Trophoblast cell (in vitro differentiated cells and primary cell): Measurements from ENCODE around the gene DNMT3A.
"Not testable (repeated sequence)": the region's sequence is repeated elsewhere in the genome, so short reads cannot be mapped to it uniquely, and the experiment has no call there.

ENCODE experiments used
- DNase-seq, 2 donors: peaks; one replicate each; pipeline ENCODE4 v3.0.0-alpha.2; 2016
- H2AFZ ChIP-seq: 2 replicates; pipeline ENCODE4 v1.6.1; 2013; ENCODE audit warnings: low read length, moderate library complexity, mild to moderate bottlenecking; ENCODE audit not compliant: insufficient read depth, poor library complexity
- H2AK5ac ChIP-seq: 2 replicates; pipeline ENCODE4 v1.6.1; 2013; ENCODE audit warnings: mild to moderate bottlenecking, low read length
- H2BK120ac ChIP-seq: 2 replicates; pipeline ENCODE4 v1.6.1; 2013; ENCODE audit warnings: low read length, mild to moderate bottlenecking, moderate library complexity; ENCODE audit not compliant: insufficient read depth, poor library complexity
- H2BK12ac ChIP-seq: 2 replicates; pipeline ENCODE4 v1.6.1; 2013; ENCODE audit warnings: mild to moderate bottlenecking, low read length, moderate library complexity
- H2BK5ac ChIP-seq: 2 replicates; pipeline ENCODE4 v1.6.1; 2013; ENCODE audit warnings: low read length, low read depth, moderate library complexity, mild to moderate bottlenecking; ENCODE audit not compliant: poor library complexity
- H3K14ac ChIP-seq: 2 replicates; pipeline ENCODE4 v1.6.1; 2013; ENCODE audit warnings: mild to moderate bottlenecking, low read length
- H3K18ac ChIP-seq: 2 replicates; pipeline ENCODE4 v1.6.1; 2013; ENCODE audit warnings: mild to moderate bottlenecking, low read length
- H3K23ac ChIP-seq: 2 replicates; pipeline ENCODE4 v1.6.1; 2013; ENCODE audit warnings: low read length
- H3K27ac ChIP-seq: 2 replicates; pipeline ENCODE4 v1.5.1; 2013; ENCODE audit warnings: low read depth, mild to moderate bottlenecking, inconsistent platforms, low read length, moderate library complexity
- H3K27me3 ChIP-seq: 2 replicates; pipeline ENCODE4 v1.6.1; 2013; ENCODE audit warnings: inconsistent platforms, mild to moderate bottlenecking, low read length, moderate library complexity; ENCODE audit not compliant: insufficient read depth
- H3K36me3 ChIP-seq, 2 experiments: 1 replicate in 1 of 2; 2 replicates in 1 of 2; pipeline ENCODE4 v1.6.1; 2013; ENCODE audit warnings: low read length in 2 of 2, mild to moderate bottlenecking in 2 of 2, moderate library complexity in 1 of 2; ENCODE audit not compliant: insufficient read depth in 2 of 2, control insufficient read depth in 1 of 2
- H3K4ac ChIP-seq: 2 replicates; pipeline ENCODE4 v1.6.1; 2013; ENCODE audit warnings: low read depth, mild to moderate bottlenecking, low read length, moderate library complexity
- H3K4me1 ChIP-seq, 2 experiments: 1 replicate in 1 of 2; 2 replicates in 1 of 2; pipeline ENCODE4 v1.6.1; 2013; ENCODE audit warnings: low read length in 2 of 2, mild to moderate bottlenecking in 2 of 2, moderate library complexity in 1 of 2; ENCODE audit not compliant: insufficient read depth in 2 of 2, control insufficient read depth in 1 of 2
- H3K4me2 ChIP-seq: 2 replicates; pipeline ENCODE4 v1.6.1; 2013; ENCODE audit warnings: inconsistent platforms, mild to moderate bottlenecking, low read length, moderate library complexity
- H3K4me3 ChIP-seq: 2 replicates; pipeline ENCODE4 v1.5.1; 2013; ENCODE audit warnings: mild to moderate bottlenecking, low read depth, low read length, inconsistent platforms
- H3K79me1 ChIP-seq: one replicate; pipeline ENCODE4 v1.6.1; 2013; ENCODE audit warnings: low read length
- H3K79me2 ChIP-seq: 2 replicates; pipeline ENCODE4 v1.6.1; 2013; ENCODE audit warnings: low read length, mild to moderate bottlenecking; ENCODE audit not compliant: control insufficient read depth, insufficient read depth, poor library complexity
- H3K9ac ChIP-seq: 2 replicates; pipeline ENCODE4 v1.6.1; 2013; ENCODE audit warnings: mild to moderate bottlenecking, low read length
- H3K9me3 ChIP-seq: 2 replicates; pipeline ENCODE4 v1.6.1; 2013; ENCODE audit warnings: low read depth, mild to moderate bottlenecking, control low read depth, inconsistent platforms, low read length; ENCODE audit not compliant: insufficient read depth
- H4K12ac ChIP-seq: 2 replicates; pipeline ENCODE4 v1.6.1; 2013; ENCODE audit warnings: low read depth, mild to moderate bottlenecking, low read length, moderate library complexity
- H4K8ac ChIP-seq: 2 replicates; pipeline ENCODE4 v1.6.1; 2013; ENCODE audit warnings: low read depth, mild to moderate bottlenecking, low read length, moderate library complexity
- H4K91ac ChIP-seq: one replicate; pipeline ENCODE4 v1.6.1; 2013; ENCODE audit warnings: low read depth, mild to moderate bottlenecking, low read length, moderate library complexity
- WGBS: extraction: QIAGEN DNeasy Blood & Tissue Kit; methylation state at CpG from one replicate; pipeline ENCODE4 v1.1.7; 2013; ENCODE audit warnings: missing lambda C conversion rate; ENCODE audit not compliant: insufficient read length, insufficient coverage; ENCODE audit errors: extremely low coverage; 5-methylcytosine and 5-hydroxymethylcytosine counted together

Gene DNMT3A

DNA sequence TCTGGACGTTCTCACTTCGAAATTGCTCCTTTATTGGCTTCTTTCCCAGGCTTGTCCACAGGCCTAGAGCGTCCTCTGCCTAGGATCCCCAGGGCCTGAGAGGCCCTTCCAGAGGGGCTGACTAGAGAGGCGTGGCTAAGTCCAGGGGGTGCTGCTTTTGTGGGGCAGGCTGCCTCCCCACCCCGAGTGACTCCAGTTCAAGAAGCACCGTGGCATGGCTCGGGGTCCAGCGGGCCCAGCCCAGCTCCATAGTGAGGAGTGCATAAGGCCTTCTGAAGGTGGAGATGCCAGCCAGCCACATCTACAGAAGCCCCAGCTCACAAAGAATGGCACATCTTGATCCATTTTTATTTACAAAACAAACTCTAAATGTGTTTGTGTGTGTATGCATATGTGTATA is 128.5 kb downstream of the DNMT3A start:
- no CpG with 5 or more reads among the region's 8 CpGs for WGBS
- no peak overlapping the region for H2BK12ac ChIP-seq
- no peak overlapping the region for H3K4ac ChIP-seq
- no peak overlapping the region for H3K4me2 ChIP-seq
- no peak overlapping the region for H3K9ac ChIP-seq
- no peak overlapping the region for H3K14ac ChIP-seq
- no peak overlapping the region for H2BK120ac ChIP-seq
- H3K79me2 ChIP-seq: no peaks in the 10 kb centered on the region
- H2AFZ ChIP-seq: no peak overlapping the region
- no peak overlapping the region for H2BK5ac ChIP-seq
- H3K9me3 ChIP-seq: no peaks in the 10 kb centered on the region
- H3K36me3 ChIP-seq: no peaks in the 10 kb centered on the region
- H3K23ac ChIP-seq: no peak overlapping the region
- no peak overlapping the region for H3K18ac ChIP-seq
- no peak overlapping the region for H4K91ac ChIP-seq
- no peak overlapping the region for H4K8ac ChIP-seq
- no peak for DNase-seq
- no peak overlapping the region for H4K12ac ChIP-seq
- H2AK5ac ChIP-seq: no peak overlapping the region
- H3K27ac ChIP-seq: no peak overlapping the region
- H3K27me3 ChIP-seq: no peaks in the 10 kb centered on the region
- no peak overlapping the region for H3K4me3 ChIP-seq
- peaks cover 6% of the 10 kb centered on the region for H3K79me1 ChIP-seq
- H3K4me1 ChIP-seq: no peaks in the 10 kb centered on the region

- H4K91ac ChIP-seq, H3K14ac ChIP-seq, H3K9ac ChIP-seq, H4K12ac ChIP-seq, H3K4ac ChIP-seq, H3K79me1 ChIP-seq, H2AK5ac ChIP-seq, H3K18ac ChIP-seq, H3K23ac ChIP-seq, H3K4me1 ChIP-seq, H3K4me2 ChIP-seq, DNase-seq, H3K79me2 ChIP-seq, H3K27ac ChIP-seq, H3K4me3 ChIP-seq, H3K9me3 ChIP-seq, H2BK12ac ChIP-seq, H3K27me3 ChIP-seq, H4K8ac ChIP-seq, H3K36me3 ChIP-seq, H2AFZ ChIP-seq, H2BK120ac ChIP-seq, H2BK5ac ChIP-seq: not testable (repeated sequence)
- no CpG with 5 or more reads among the region's 6 CpGs for WGBS
These were observed 130.8 kb downstream of the DNMT3A start for GRCh38 chr2:25210923-25211322.

- Histone ChIP-seq H3K36me3 (no peaks in the 10 kb centered on the region), H3K4me3 (no peak overlapping the region), H3K18ac (no peak overlapping the region), H3K14ac (no peak overlapping the region), H2BK120ac (no peak overlapping the region), H3K4me2 (no peak overlapping the region), H4K91ac (no peak overlapping the region), H3K4ac (no peak overlapping the region), H3K27ac (peak overlapping the region; percentile 44), H3K23ac (no peak overlapping the region), H3K4me1 (peaks cover 7 to 9% of the 10 kb centered on the region in 2 experiments), H2BK12ac (no peak overlapping the region), H3K9me3 (no peaks in the 10 kb centered on the region), H2AK5ac (no peak overlapping the region), H3K79me1 (no peaks in the 10 kb centered on the region), H4K12ac (peak overlapping the region; percentile 54), H2BK5ac (no peak overlapping the region), H3K27me3 (no peaks in the 10 kb centered on the region), H3K79me2 (no peaks in the 10 kb centered on the region), H3K9ac (no peak overlapping the region), H2AFZ (peak overlapping the region; percentile 25), H4K8ac (no peak overlapping the region)
- WGBS: no CpG with 5 or more reads among the region's 5 CpGs
- DNase-seq: peak in 1 of 2 donors; percentile 18
These were observed 134.6 kb downstream of the DNMT3A start for GRCh38 chr2:25207078-25207545.

- Histone ChIP-seq H2AK5ac (no peak overlapping the region), H3K4me3 (no peak overlapping the region), H3K23ac (no peak overlapping the region), H3K4me1 (peaks cover 7 to 9% of the 10 kb centered on the region in 2 experiments), H3K4ac (no peak overlapping the region), H2BK5ac (no peak overlapping the region), H3K9ac (no peak overlapping the region), H4K91ac (peak overlapping the region; percentile 83), H3K18ac (no peak overlapping the region), H3K27me3 (no peaks in the 10 kb centered on the region), H2AFZ (peak overlapping the region; percentile 67), H2BK120ac (peak overlapping the region; percentile 9), H3K79me2 (no peaks in the 10 kb centered on the region), H3K4me2 (peak overlapping the region; percentile 51), H3K14ac (no peak overlapping the region), H2BK12ac (no peak overlapping the region), H4K12ac (no peak overlapping the region), H4K8ac (peak overlapping the region; percentile 36), H3K27ac (no peak overlapping the region), H3K9me3 (no peaks in the 10 kb centered on the region), H3K36me3 (no peaks in the 10 kb centered on the region), H3K79me1 (no peaks in the 10 kb centered on the region)
- WGBS: no CpG with 5 or more reads among the region's 59 CpGs
- DNase-seq: no peak
These were observed 137.4 kb downstream of the DNMT3A start for GRCh38 chr2:25204190-25204838.
